ENCODE results near the gene CEP170B. TPM values are rescaled to one million over a fixed set of nuclear protein-coding genes. Genes with fewer than 3 reads are reported as not detected.

CEP170B gene
- total and polyA plus RNA-seq, 2 of the 13 experiments (the other 11 are each of a cell fraction or from before 2014, with no cell fraction given): 4.3 to 8.8 TPM

- no peak for TF ChIP-seq HNRNPUL1 (IDR thresholded peaks at IDR 0.05; ENCODE audit: low read depth, low read length)
These were observed 17.4 kb downstream of the CEP170B start (continued) for GRCh38 chr14:104882325-104882973.

GRCh38 chr14:104882991-104883660 lies 18.1 kb downstream of the CEP170B start:
- ChIA-PET POLR2A (no interaction called here), CTCF (ENCODE audit: low intra/inter-chr PET ratio, low total read pairs) (no interaction called here)
- BruUV-seq (replicated peaks): no TSS peak
- DNase-seq (ENCODE audit: low spot score): no peak
- Histone ChIP-seq H3K36me3 (replicated peaks in 1 of 2; ENCODE audit: control insufficient read depth in 1 of 2, insufficient read depth in 2 of 2, low read length in 2 of 2) (peaks cover 15 to 26% of the 10 kb centered on the region in 2 experiments; a peak in 3 of 5 replicates), H3K79me2 (ENCODE audit: insufficient read depth, low read length) (no peaks in the 10 kb centered on the region), H3K9ac (ENCODE audit: insufficient read depth, low read depth, low read length) (no peak overlapping the region), H4K20me1 (ENCODE audit: insufficient read depth, low read length) (no peaks in the 10 kb centered on the region), H3K27ac (ENCODE audit: extremely low read length, insufficient read depth, low read length) (no peak overlapping the region), H2AFZ (ENCODE audit: low read length) (no peak overlapping the region), H3K4me3 (replicated peaks in 1 of 3; ENCODE audit: insufficient read depth in 1 of 3, low read depth in 2 of 3, low read length in 3 of 3) (no peak overlapping the region), H3K4me2 (ENCODE audit: low read depth, low read length) (no peak overlapping the region), H3K9me3 (ENCODE audit: low read length) (no peaks in the 10 kb centered on the region), H3K27me3 (ENCODE audit: control insufficient read depth in 1 of 2, insufficient read depth in 2 of 2, low read length in 2 of 2) (no peaks in the 10 kb centered on the region), H3K4me1 (ENCODE audit: insufficient read depth, low read length) (no peaks in the 10 kb centered on the region)
- ATAC-seq: no peak
- TF ChIP-seq ZNF282 (IDR thresholded peaks at IDR 0.05; ENCODE audit: partially characterized antibody): no peak
- TF ChIP-seq SOX13 (IDR thresholded peaks at IDR 0.05): no peak
- no peak for TF ChIP-seq SOX13 (CRISPR knock-in tag; conservative IDR thresholded peaks at IDR 0.05 in 1 of 2, IDR thresholded peaks at IDR 0.05 in 1 of 2)
- TF ChIP-seq AGO2 (optimal IDR thresholded peaks at IDR 0.05; ENCODE audit: low read depth, low read length): peak; percentile 9
- TF ChIP-seq ZNF44 (CRISPR knock-in tag; IDR thresholded peaks at IDR 0.05): no peak
- no peak for TF ChIP-seq ZSCAN9 (CRISPR knock-in tag; IDR thresholded peaks at IDR 0.05; ENCODE audit: borderline replicate concordance)
- no peak for FAIRE-seq
- 95% methylated on average over 16 of the region's 38 CpGs for WGBS (ENCODE audit: low lambda C conversion rate)
- intact Hi-C loops (cut with micrococcal nuclease; ENCODE audit: unreplicated experiment): no loop called here
- in situ Hi-C loops (cut with HindIII; ENCODE audit: extremely low pct_ligation_motif_present, low pct_unique_long_range_greater_than_20kb): no loop called here
